Stomach smooth muscle (tissue), 2 donors: ENCODE results near the gene ADSS1.
A peak's percentile ranks its signal among the peaks of the same experiment; 100 is the strongest.

Source experiments
- H3K27ac ChIP-seq: one replicate; pipeline ENCODE4 v1.7.0; 2013; ENCODE audit warnings: mild to moderate bottlenecking, low read length, inconsistent platforms
- H3K27me3 ChIP-seq, 2 donors: one replicate each; pipeline ENCODE4 v1.7.0; 2013; ENCODE audit warnings: low read length in 2 of 2; ENCODE audit not compliant: insufficient read depth in 2 of 2, control insufficient read depth in 1 of 2
- H3K36me3 ChIP-seq, 2 donors: one replicate each; pipeline ENCODE4 v1.7.0; 2013; ENCODE audit warnings: low read length in 2 of 2; ENCODE audit not compliant: control insufficient read depth in 2 of 2, insufficient read depth in 2 of 2
- H3K4me1 ChIP-seq: one replicate; pipeline ENCODE4 v1.7.0; 2013; ENCODE audit warnings: low read length; ENCODE audit not compliant: control insufficient read depth, insufficient read depth
- H3K4me3 ChIP-seq, 2 donors: one replicate each; pipeline ENCODE4 v1.7.0; 2013; ENCODE audit warnings: low read length in 2 of 2
- H3K9ac ChIP-seq, 2 donors: one replicate each; pipeline ENCODE4 v1.7.0; 2013; ENCODE audit warnings: low read length in 2 of 2, mild to moderate bottlenecking in 1 of 2
- H3K9me3 ChIP-seq, 2 donors: one replicate each; pipeline ENCODE4 v1.7.0; 2013; ENCODE audit warnings: low read length in 2 of 2; ENCODE audit not compliant: control insufficient read depth in 2 of 2
- donor health status: healthy.
- donor health status: Pancreatic carcinoma.

Gene ADSS1

GRCh38 chr14:104680806-104681688 lies 43.0 kb upstream of the ADSS1 start:
- H3K4me3 ChIP-seq = peak overlapping the region in 1 of 2 donors; percentile 49
- no peaks in the 10 kb centered on the region for H3K36me3 ChIP-seq
- no peaks in the 10 kb centered on the region for H3K27me3 ChIP-seq
- H3K9me3 ChIP-seq = no peaks in the 10 kb centered on the region
- H3K4me1 ChIP-seq = peaks cover 57% of the 10 kb centered on the region
- H3K27ac ChIP-seq = peak overlapping the region; percentile 69
- H3K9ac ChIP-seq = peak overlapping the region; percentile 21 to 29

- peak overlapping the region; percentile 43 to 52 for H3K4me3 ChIP-seq
- peak overlapping the region in 1 of 2 donors; percentile 29 for H3K9ac ChIP-seq
- no peaks in the 10 kb centered on the region for H3K9me3 ChIP-seq
- H3K27me3 ChIP-seq = no peaks in the 10 kb centered on the region
- H3K36me3 ChIP-seq = no peaks in the 10 kb centered on the region
- peaks cover 57% of the 10 kb centered on the region for H3K4me1 ChIP-seq
- H3K27ac ChIP-seq = peak overlapping the region; percentile 69
Measured at GRCh38 chr14:104681689-104682074, 42.3 kb upstream of the ADSS1 start.

GRCh38 chr14:104682107-104682593 lies 41.9 kb upstream of the ADSS1 start:
- peak overlapping the region; percentile 46 for H3K27ac ChIP-seq
- H3K27me3 ChIP-seq = no peaks in the 10 kb centered on the region
- peaks cover 54% of the 10 kb centered on the region for H3K4me1 ChIP-seq
- H3K36me3 ChIP-seq = no peaks in the 10 kb centered on the region
- H3K9ac ChIP-seq = peak overlapping the region in 1 of 2 donors; percentile 29
- no peaks in the 10 kb centered on the region for H3K9me3 ChIP-seq
- peak overlapping the region; percentile 43 to 52 for H3K4me3 ChIP-seq

- no peak overlapping the region for H3K4me3 ChIP-seq
- no peaks in the 10 kb centered on the region for H3K27me3 ChIP-seq
- H3K9ac ChIP-seq = no peak overlapping the region
- H3K36me3 ChIP-seq = no peaks in the 10 kb centered on the region
- peaks cover 53% of the 10 kb centered on the region for H3K4me1 ChIP-seq
- H3K9me3 ChIP-seq = no peaks in the 10 kb centered on the region
- no peak overlapping the region for H3K27ac ChIP-seq
Measured at GRCh38 chr14:104683653-104684448, 40.2 kb upstream of the ADSS1 start.

- H3K27ac ChIP-seq = no peak overlapping the region
Measured at GRCh38 chr14:104684449-104684821, 39.6 kb upstream of the ADSS1 start.

GRCh38 chr14:104685216-104685997 lies 38.6 kb upstream of the ADSS1 start:
- peaks cover 50% of the 10 kb centered on the region for H3K4me1 ChIP-seq
- no peak overlapping the region for H3K4me3 ChIP-seq
- no peak overlapping the region for H3K9ac ChIP-seq
- no peaks in the 10 kb centered on the region for H3K36me3 ChIP-seq
- no peak overlapping the region for H3K27ac ChIP-seq
- no peaks in the 10 kb centered on the region for H3K9me3 ChIP-seq
- no peaks in the 10 kb centered on the region for H3K27me3 ChIP-seq

More at GRCh38 chr14:104684449-104684821, 39.6 kb upstream of the ADSS1 start:
- no peak overlapping the region for H3K9ac ChIP-seq
- H3K36me3 ChIP-seq = no peaks in the 10 kb centered on the region
- no peaks in the 10 kb centered on the region for H3K9me3 ChIP-seq
- peaks cover 52% of the 10 kb centered on the region for H3K4me1 ChIP-seq
- no peak overlapping the region for H3K4me3 ChIP-seq
- H3K27me3 ChIP-seq = no peaks in the 10 kb centered on the region

GRCh38 chr14:104685998-104686610 lies 37.9 kb upstream of the ADSS1 start:
- Histone ChIP-seq H3K9ac (no peak overlapping the region), H3K36me3 (no peaks in the 10 kb centered on the region), H3K9me3 (no peaks in the 10 kb centered on the region), H3K4me1 (peaks cover 50% of the 10 kb centered on the region), H3K27ac (no peak overlapping the region), H3K4me3 (no peak overlapping the region), H3K27me3 (no peaks in the 10 kb centered on the region)

GRCh38 chr14:104686624-104687517 lies 37.2 kb upstream of the ADSS1 start:
- no peaks in the 10 kb centered on the region for H3K9me3 ChIP-seq
- H3K9ac ChIP-seq = no peak overlapping the region
- H3K36me3 ChIP-seq = no peaks in the 10 kb centered on the region
- no peaks in the 10 kb centered on the region for H3K27me3 ChIP-seq
- peaks cover 51% of the 10 kb centered on the region for H3K4me1 ChIP-seq
- no peak overlapping the region for H3K4me3 ChIP-seq
- peak overlapping the region; percentile 37 for H3K27ac ChIP-seq

GRCh38 chr14:104687601-104688504 lies 36.2 kb upstream of the ADSS1 start:
- Histone ChIP-seq H3K36me3 (no peaks in the 10 kb centered on the region), H3K9ac (peak overlapping the region; percentile 27 to 62), H3K27ac (peak overlapping the region; percentile 53), H3K27me3 (no peaks in the 10 kb centered on the region), H3K4me3 (peak overlapping the region in 1 of 2 donors; percentile 15), H3K9me3 (no peaks in the 10 kb centered on the region), H3K4me1 (peaks cover 51% of the 10 kb centered on the region)
